ENCODE data around the gene RGS12. TPM values are rescaled to one million over a fixed set of nuclear protein-coding genes. Genes with fewer than 3 reads are reported as not detected.

RGS12 gene
- total RNA-seq, 2 donors from 2014 or later = 45.2 to 48.6 TPM

- H3K27ac Mint-ChIP-seq = peak overlapping the region; percentile 22
- H3K4me3 Mint-ChIP-seq = no peak overlapping the region
- H3K9me3 Mint-ChIP-seq = no peaks in the 10 kb centered on the region
- Histone ChIP-seq H3K4me1 (ENCODE audit: control insufficient read depth, insufficient read depth, low read length) (peaks cover 4% of the 10 kb centered on the region), H3K4me3 (ENCODE audit: low read length) (no peak overlapping the region), H3K36me3 (ENCODE audit: control insufficient read depth, insufficient read depth, low read length) (no peaks in the 10 kb centered on the region), H3K9ac (ENCODE audit: extremely low read depth, low read length, poor library complexity, severe bottlenecking) (no peak overlapping the region), H3K9me3 (ENCODE audit: control insufficient read depth, low read length) (no peaks in the 10 kb centered on the region), H3K27ac (ENCODE audit: low read depth, low read length) (peak overlapping the region; percentile 91), H3K27me3 (ENCODE audit: control insufficient read depth, insufficient read depth, low read length, poor library complexity, severe bottlenecking) (no peaks in the 10 kb centered on the region)
- 66 to 82% methylated on average over 9 of the region's 9 CpGs for WGBS, 2 experiments (ENCODE audit: insufficient coverage in 1 of 2, insufficient read length in 1 of 2)
- peak; percentile 43 for DNase-seq
- peaks cover 23% of the 10 kb centered on the region for H3K4me1 Mint-ChIP-seq
- no peak for TF ChIP-seq CTCF (conservative IDR thresholded peaks at IDR 0.05)
- H3K27me3 Mint-ChIP-seq (ENCODE audit: insufficient read depth) = no peaks in the 10 kb centered on the region
- no peaks in the 10 kb centered on the region for H3K36me3 Mint-ChIP-seq (ENCODE audit: low read depth)
Measured at GRCh38 chr4:3305610-3306371, 13.0 kb downstream of the RGS12 start.

- peak; percentile 34 for DNase-seq
- Mint-ChIP-seq H3K27ac (peak overlapping the region; percentile 22), H3K9me3 (no peaks in the 10 kb centered on the region), H3K4me3 (no peak overlapping the region), H3K36me3 (ENCODE audit: low read depth) (no peaks in the 10 kb centered on the region), H3K27me3 (ENCODE audit: insufficient read depth) (no peaks in the 10 kb centered on the region), H3K4me1 (peaks cover 23% of the 10 kb centered on the region)
- Histone ChIP-seq H3K36me3 (ENCODE audit: control insufficient read depth, insufficient read depth, low read length) (no peaks in the 10 kb centered on the region), H3K27ac (ENCODE audit: low read depth, low read length) (no peak overlapping the region), H3K9ac (ENCODE audit: extremely low read depth, low read length, poor library complexity, severe bottlenecking) (no peak overlapping the region), H3K4me1 (ENCODE audit: control insufficient read depth, insufficient read depth, low read length) (peaks cover 4% of the 10 kb centered on the region), H3K9me3 (ENCODE audit: control insufficient read depth, low read length) (no peaks in the 10 kb centered on the region), H3K4me3 (ENCODE audit: low read length) (no peak overlapping the region), H3K27me3 (ENCODE audit: control insufficient read depth, insufficient read depth, low read length, poor library complexity, severe bottlenecking) (no peaks in the 10 kb centered on the region)
- 86 to 92% methylated on average over 4 to 8 of the region's 8 CpGs for WGBS, 2 experiments (ENCODE audit: insufficient coverage in 1 of 2, insufficient read length in 1 of 2)
- no peak for TF ChIP-seq CTCF (conservative IDR thresholded peaks at IDR 0.05)
Measured at GRCh38 chr4:3306450-3306849, 13.6 kb downstream of the RGS12 start.

GRCh38 chr4:3307060-3307459, 14.2 kb downstream of the RGS12 start:
- H3K27me3 Mint-ChIP-seq (ENCODE audit: insufficient read depth) = no peaks in the 10 kb centered on the region
- no peaks in the 10 kb centered on the region for H3K9me3 Mint-ChIP-seq
- H3K4me3 Mint-ChIP-seq = no peak overlapping the region
- H3K27me3 ChIP-seq (ENCODE audit: control insufficient read depth, insufficient read depth, low read length, poor library complexity, severe bottlenecking) = no peaks in the 10 kb centered on the region
- H3K4me1 Mint-ChIP-seq = peaks cover 23% of the 10 kb centered on the region
- no peak overlapping the region for H3K27ac Mint-ChIP-seq
- peak; percentile 39 for DNase-seq
- H3K36me3 Mint-ChIP-seq (ENCODE audit: low read depth) = no peaks in the 10 kb centered on the region
- no peaks in the 10 kb centered on the region for H3K36me3 ChIP-seq (ENCODE audit: control insufficient read depth, insufficient read depth, low read length)
- TF ChIP-seq CTCF (conservative IDR thresholded peaks at IDR 0.05) = no peak
- no peak overlapping the region for H3K27ac ChIP-seq (ENCODE audit: low read depth, low read length)
- H3K9me3 ChIP-seq (ENCODE audit: control insufficient read depth, low read length) = no peaks in the 10 kb centered on the region
- H3K4me3 ChIP-seq (ENCODE audit: low read length) = no peak overlapping the region
- no peak overlapping the region for H3K9ac ChIP-seq (ENCODE audit: extremely low read depth, low read length, poor library complexity, severe bottlenecking)
- peaks cover 4% of the 10 kb centered on the region for H3K4me1 ChIP-seq (ENCODE audit: control insufficient read depth, insufficient read depth, low read length)
- WGBS, 2 experiments (ENCODE audit: insufficient coverage in 1 of 2, insufficient read length in 1 of 2) = 96 to 98% methylated on average over 10 to 19 of the region's 20 CpGs

Data from endodermal cell (in vitro differentiated cells).